Measurements from ENCODE around the gene JSRP1. TPM values are rescaled to one million over a fixed set of nuclear protein-coding genes. Genes with fewer than 3 reads are reported as not detected.

Gene JSRP1
- total and polyA plus RNA-seq, 2 donors from 2014 or later = 0.37 to 5.0 TPM

- FAIRE-seq (no peak), DNase-seq (no peak)
- intact Hi-C loops (cut with DNase I) = no loop called here
- Histone ChIP-seq H3K27ac (ENCODE audit: low read depth in 2 of 2, low read length in 2 of 2) (no peak overlapping the region), H3K36me3 (ENCODE audit: control insufficient read depth in 2 of 3, insufficient read depth in 3 of 3, low read length in 3 of 3) (peaks cover 0 to 5% (median 3%) of the 10 kb centered on the region in 3 donors), H3K9ac (ENCODE audit: low read length in 3 of 3) (peak overlapping the region in 1 of 3 donors; percentile 34), H3K4me1 (ENCODE audit: control insufficient read depth in 2 of 3, insufficient read depth in 2 of 3, low read depth in 1 of 3, low read length in 3 of 3) (peaks cover 2 to 33% (median 3%) of the 10 kb centered on the region in 3 donors), H3K4me3 (ENCODE audit: low read length in 3 of 3) (no peak overlapping the region), H3K9me3 (ENCODE audit: control insufficient read depth in 2 of 3, insufficient read depth in 1 of 3, low read length in 3 of 3) (no peaks in the 10 kb centered on the region), H3K27me3 (ENCODE audit: control insufficient read depth, insufficient read depth, low read length) (no peaks in the 10 kb centered on the region)
- TF ChIP-seq CTCF (IDR thresholded peaks at IDR 0.05; ENCODE audit: borderline replicate concordance, extremely low read depth, insufficient read depth) = no peak
These were observed 22.5 kb downstream of the JSRP1 start for GRCh38 chr19:2233601-2234280.

- DNase-seq = no peak
- no peak for TF ChIP-seq CTCF (IDR thresholded peaks at IDR 0.05; ENCODE audit: borderline replicate concordance, extremely low read depth, insufficient read depth)
- H3K4me3 ChIP-seq (ENCODE audit: low read length in 3 of 3) = no peak overlapping the region
- no peak for FAIRE-seq
- H3K27me3 ChIP-seq (ENCODE audit: control insufficient read depth, insufficient read depth, low read length) = no peaks in the 10 kb centered on the region
- no peaks in the 10 kb centered on the region for H3K9me3 ChIP-seq (ENCODE audit: control insufficient read depth in 2 of 3, insufficient read depth in 1 of 3, low read length in 3 of 3)
- H3K9ac ChIP-seq (ENCODE audit: low read length in 3 of 3) = no peak overlapping the region
- no peak overlapping the region for H3K27ac ChIP-seq (ENCODE audit: low read depth in 2 of 2, low read length in 2 of 2)
- intact Hi-C loops (cut with DNase I) = no loop called here
- H3K4me1 ChIP-seq (ENCODE audit: control insufficient read depth in 2 of 3, insufficient read depth in 2 of 3, low read depth in 1 of 3, low read length in 3 of 3) = peaks cover 0 to 27% (median under 1%) of the 10 kb centered on the region in 3 donors
- H3K36me3 ChIP-seq (ENCODE audit: control insufficient read depth in 2 of 3, insufficient read depth in 3 of 3, low read length in 3 of 3) = peaks cover 0 to 5% (median 3%) of the 10 kb centered on the region in 3 donors
These were observed 23.7 kb downstream of the JSRP1 start for GRCh38 chr19:2232286-2233151.

- DNase-seq (no peak), FAIRE-seq (no peak)
- Histone ChIP-seq H3K4me3 (ENCODE audit: low read length in 3 of 3) (no peak overlapping the region), H3K4me1 (ENCODE audit: control insufficient read depth in 2 of 3, insufficient read depth in 2 of 3, low read depth in 1 of 3, low read length in 3 of 3) (peaks cover 0 to 24% (median 0%) of the 10 kb centered on the region in 3 donors), H3K36me3 (ENCODE audit: control insufficient read depth in 2 of 3, insufficient read depth in 3 of 3, low read length in 3 of 3) (peaks cover 0 to 5% (median 3%) of the 10 kb centered on the region in 3 donors), H3K27me3 (ENCODE audit: control insufficient read depth, insufficient read depth, low read length) (no peaks in the 10 kb centered on the region), H3K9me3 (ENCODE audit: control insufficient read depth in 2 of 3, insufficient read depth in 1 of 3, low read length in 3 of 3) (no peaks in the 10 kb centered on the region), H3K9ac (ENCODE audit: low read length in 3 of 3) (no peak overlapping the region), H3K27ac (ENCODE audit: low read depth in 2 of 2, low read length in 2 of 2) (peak overlapping the region in 1 of 2 donors; percentile 16)
- TF ChIP-seq CTCF (IDR thresholded peaks at IDR 0.05; ENCODE audit: borderline replicate concordance, extremely low read depth, insufficient read depth) = no peak
- intact Hi-C loops (cut with DNase I) = no loop called here
These were observed 24.5 kb downstream of the JSRP1 start for GRCh38 chr19:2231621-2232221.

Measured in kidney (tissue), 14 donors.